ENCODE measurements around the gene RAB14.
A peak's percentile ranks its signal among the peaks of the same experiment; 100 is the strongest.

RAB14 gene

DNA sequence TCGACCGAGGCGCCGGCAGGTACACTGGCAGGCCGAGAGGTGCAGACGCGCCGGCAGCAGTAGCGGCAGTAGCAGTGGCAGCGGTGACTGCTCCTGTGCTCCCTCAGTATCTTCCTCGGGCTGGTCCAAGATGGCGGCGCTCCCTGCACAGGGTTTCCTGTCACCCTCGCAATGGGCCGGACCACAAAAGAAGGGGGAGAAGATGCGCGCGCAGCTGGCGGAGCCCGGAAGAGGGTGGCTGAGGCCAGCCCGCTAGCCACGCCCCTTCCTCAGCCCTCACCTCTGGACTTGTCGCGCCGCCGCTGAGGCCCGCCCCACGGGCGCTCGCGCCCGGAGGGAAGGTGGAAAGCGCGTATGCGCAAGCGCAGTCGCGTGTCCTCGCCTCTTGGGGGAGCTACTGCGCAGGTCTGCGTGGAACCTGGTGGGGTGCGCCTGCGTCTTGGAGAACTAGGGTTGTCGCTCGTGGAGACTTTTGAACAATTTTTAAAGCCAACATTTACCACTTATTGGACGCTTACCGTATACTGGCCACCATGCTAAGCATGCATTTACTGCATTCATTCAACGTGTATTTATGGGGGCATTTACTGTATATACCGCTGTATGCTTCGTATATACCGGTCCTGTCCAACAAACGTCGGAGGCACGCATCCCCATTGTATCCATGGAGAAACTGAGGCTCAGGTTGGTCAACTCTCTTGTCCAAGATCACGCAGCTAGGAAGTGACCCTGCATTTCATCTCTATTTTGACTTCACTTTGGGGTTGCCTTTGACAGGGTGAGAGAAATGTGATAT lies at the start of gene RAB14:
Gene RAB14 (minus strand): TSS at position 132 of the 796 bp plus-strand sequence. CDS start 8,457 bp downstream, outside the sequence.
- peak; percentile 96 to 100 (median 99) for DNase-seq

DNA sequence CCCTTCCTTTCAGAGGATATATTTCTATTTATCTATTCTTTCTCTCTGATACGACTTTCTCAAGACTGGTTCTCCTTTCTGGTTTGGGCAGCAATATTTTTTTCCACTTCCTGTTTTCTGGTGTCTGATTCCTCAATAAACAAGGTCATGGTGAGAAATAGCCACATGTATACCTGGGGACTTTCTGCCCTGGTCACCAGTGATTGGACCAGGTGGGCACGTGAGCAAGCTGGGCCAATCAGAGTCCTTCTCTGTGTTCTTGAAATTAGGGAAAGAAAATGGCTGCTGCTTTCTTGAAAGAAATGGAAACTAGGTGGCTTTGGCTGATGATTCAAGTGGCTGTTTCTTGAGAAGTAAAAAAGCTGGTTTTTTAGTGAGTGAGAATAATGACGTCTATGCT lies 47.9 kb upstream of the RAB14 start:
- DNase-seq = no peak

DNA sequence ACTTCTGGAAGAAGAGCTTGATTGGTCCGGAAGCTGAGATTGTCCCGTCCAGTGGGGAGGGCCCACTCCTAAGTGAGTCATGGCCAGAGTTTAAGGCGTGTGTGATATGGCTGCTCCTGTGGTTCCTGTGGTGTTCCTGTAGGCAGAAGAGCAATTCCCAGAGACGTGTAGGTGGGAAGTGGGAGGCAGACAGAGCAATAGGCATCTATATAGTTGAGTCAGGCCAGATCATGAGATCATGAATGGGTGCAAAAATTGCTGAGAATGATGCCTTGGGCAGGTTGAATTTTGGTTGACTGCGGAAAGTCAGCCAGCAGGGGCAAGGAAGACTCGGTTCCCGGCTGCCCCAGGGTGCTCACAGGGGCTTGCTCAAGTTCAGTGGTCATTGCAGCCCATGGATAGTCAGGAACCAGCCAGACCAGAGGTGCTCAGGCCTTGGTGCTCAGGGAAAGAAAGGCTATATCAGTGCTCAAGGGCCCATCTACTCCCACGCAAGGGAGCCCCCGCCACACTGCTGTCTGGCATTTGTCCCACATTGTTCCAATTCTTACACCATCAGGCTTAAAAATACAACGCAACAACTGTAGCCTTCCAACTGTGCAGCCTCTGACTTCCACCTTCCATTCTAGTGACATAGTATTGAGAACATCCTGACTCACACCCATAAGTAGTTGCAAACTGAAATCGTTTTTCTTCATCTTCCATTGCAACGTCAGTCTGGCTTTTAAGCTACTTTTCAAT lies 45.3 kb upstream of the RAB14 start:
- DNase-seq = no peak

DNA sequence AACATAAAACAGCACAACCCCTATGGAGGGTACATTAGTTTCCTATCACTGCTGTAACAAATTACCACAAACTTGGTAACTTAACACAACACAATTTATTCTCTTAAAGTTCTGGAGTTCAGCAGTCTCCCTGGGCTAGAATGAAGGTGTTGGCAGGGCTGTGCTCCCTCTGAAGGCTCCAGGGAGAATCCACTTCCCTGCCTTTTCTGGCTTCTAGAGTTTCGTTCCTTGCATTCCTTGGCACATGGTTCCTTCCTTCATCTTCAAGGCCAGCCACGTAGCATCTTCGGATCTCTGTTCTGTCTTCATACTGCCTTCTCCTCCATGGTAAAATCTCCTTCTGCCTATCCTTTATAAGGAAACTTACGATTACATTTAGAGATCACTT lies 41.3 kb upstream of the RAB14 start:
- no peak for DNase-seq

DNA sequence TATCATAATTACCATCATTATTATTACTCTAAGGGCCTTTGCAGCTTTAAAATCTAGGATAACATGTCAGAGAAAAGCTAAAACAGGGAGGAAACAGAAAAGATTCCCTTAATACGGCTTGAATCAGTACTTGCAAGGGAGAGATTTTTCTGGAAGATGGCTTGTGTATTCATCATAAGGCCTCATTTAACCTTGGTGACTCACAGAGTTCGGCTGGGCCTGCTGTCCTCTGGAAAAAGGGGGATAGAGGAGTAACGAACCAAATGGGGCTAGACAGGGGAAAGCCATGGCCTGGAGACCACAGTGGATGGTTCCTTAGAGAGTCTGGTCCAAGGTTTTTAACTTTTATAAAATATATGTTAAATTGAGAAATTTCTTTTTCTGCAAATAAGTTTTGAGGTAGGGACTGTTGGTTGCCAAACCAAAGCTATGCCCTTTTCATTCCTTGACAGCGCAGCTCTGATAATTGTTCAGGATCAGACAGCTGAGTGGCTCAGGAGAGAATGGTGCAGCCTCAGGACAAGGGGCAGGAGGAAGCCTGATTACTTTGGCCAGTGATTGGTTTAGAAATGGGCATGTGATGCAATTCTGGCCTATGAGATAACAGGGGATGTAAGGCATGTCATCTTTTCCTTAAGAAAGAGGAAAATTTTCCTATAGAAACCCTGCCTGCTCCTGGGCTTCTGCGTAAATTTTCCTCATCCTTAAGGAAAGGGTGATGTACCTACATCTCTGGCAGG lies 40.7 kb upstream of the RAB14 start:
- no peak for DNase-seq

DNA sequence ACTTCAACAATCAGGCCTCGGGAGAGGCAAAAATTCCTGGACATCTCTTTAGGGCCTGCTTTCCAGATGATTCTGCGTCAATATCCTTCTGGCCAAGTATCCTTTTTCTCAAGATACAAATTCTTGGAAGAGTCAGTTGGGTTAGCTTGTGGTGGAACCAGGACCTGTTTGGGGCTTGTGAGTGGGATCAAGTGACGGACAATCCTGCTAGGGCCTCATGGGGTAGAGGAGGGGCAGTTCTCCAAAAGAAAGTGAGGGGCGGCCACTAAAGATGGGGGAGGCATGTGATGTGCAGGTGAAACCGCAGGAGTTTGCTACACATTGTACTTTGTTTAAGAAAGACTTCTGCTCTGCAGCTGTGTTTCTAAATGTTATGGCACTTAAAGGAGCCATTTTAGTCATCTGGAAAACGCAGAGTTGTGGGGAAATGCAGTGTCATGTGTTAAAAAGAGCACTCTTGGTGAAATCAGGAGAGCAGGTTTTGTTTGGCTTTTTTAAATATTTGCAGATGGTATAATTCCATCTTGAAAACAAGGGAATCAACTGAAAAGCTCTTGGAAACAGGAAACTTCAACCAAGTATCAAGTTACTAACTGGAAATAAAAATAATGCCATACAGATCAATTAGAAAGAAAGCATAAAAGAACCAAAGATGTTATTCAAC lies 38.9 kb upstream of the RAB14 start:
- no peak for DNase-seq

DNA sequence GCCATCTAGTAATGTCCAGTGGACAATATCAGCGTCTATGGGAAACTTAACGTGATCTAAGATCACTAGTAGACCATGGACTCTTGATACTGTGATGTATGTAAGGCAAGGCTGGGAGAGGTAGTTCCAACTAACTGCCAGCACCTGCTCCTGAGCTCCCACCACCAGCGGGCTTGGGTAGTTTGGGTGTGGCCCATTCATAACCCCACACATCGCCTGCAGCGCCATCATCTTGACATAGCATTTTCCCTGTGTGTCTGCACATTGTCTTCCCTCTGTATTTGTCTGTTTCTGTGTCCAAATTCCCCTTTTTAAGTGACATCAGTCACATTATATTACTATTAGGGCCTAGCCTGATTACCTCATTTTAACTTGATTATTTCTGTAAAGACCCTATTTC lies 38.2 kb upstream of the RAB14 start:
- DNase-seq = no peak

DNA sequence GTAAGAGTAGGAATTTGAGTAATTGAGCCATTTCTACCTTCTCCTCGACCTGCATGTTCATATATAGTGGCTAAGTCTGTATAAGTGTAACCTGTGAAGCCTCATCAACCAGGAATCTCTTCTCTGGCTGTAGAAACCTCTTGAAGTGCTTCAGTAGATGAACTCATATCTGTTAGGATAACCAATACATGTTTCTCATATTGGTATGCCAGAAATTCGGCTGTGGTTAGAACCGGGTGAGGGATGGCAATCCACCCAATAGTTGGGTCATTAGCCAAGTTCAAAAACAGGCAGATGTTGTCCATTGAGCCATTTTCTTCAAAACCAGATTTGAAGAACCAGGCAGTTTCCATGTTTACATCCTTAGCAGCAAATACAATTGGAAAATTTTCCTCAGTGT lies 37.4 kb upstream of the RAB14 start:
- DNase-seq = no peak

DNA sequence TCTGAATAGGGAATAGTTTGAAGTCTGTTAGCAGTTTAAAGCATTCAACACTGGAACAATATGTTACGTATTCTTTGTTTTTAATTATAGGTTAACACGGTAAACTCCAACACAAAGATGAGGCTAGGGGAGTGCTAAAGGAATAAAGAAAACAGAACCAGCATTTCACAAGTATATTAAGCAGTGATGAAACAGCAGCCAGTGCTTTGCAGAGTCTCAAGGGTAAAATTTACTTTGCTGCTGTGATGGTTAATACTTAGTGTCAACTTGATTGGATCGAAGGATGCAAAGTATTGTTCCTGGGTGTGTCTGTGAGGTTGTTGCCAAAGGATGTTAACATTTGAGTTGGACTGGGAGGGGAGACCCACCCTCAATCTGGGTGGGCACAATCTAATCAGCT lies 36.2 kb upstream of the RAB14 start:
- no peak for DNase-seq

DNA sequence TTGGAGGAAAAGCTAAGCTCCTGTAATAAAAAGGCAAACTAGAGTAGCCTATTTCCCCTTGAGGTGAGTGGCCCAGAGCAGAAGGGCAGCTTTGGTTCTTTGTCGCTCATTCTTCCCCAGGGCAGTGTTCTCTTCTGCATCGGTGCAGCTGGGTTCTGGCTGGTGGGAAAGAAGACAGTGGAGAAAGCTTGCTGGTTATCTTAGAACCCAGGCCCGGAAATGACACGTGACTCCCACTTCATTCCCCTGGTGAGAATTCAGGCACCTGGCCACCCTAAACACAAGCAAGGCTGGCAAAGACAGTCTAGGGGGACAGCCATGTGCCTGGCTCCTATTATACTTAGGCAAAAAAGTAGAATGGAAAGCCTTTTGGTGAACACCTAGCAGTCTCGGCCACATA lies 33.8 kb upstream of the RAB14 start:
- no peak for DNase-seq

DNA sequence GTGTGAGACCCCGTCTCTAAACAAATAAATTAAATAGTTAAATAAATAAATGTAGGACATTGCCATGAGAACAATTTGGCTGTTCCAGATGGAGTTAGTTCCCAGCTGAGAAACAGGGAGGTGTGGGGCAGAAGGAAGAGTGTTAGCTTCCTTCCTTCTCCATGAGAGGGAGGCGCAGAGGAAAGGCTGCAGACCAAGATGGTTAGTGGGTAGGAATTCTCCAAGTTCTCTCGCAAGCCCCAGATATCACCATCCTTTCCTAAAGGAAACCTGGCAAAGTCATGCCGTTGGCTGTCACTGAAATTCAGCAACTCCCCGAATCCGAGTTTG lies 33.1 kb upstream of the RAB14 start:
- no peak for DNase-seq

DNA sequence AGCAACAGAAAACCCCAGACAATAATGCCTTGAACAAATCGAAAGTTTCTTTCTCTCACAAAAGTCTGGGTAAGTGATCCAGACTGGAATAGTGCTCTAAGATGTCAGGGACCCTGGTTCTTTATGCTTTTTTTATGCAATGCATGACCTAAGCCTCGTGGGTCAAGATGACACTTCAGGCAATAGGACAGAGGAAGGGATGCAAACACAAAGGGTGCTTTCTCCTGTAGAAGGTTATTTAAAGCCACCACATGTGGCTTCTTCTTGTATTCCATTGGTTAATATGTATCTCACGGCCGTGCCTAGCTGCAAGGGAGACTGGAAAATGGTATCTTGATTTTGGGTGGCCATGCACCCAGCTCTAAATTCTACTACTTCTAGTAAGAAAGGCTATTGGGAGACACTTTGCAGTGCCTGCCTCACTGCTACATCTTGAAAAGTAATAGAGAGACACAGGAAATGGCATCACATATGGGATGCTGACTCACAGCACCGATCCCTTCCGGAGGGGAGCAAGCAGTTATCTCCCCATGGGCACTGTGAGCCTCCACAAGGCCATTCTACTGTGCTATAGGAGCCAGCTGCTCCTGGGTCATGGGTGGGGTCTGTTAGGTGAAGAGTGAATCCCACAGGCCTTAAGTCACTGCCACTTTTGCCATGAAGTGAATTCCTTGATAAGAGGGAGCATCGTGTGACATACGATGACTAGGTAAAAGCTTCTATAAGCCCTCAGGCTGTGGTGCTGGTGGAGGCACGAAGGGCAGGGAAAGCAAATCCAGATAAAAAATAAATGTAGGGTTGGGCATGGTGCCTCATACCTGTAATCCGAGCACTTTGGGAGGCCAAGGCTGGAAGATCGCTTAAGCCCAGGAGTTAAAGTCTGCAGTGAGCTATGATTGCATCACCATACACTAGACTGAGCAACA lies 32.5 kb upstream of the RAB14 start:
- DNase-seq = no peak

DNA sequence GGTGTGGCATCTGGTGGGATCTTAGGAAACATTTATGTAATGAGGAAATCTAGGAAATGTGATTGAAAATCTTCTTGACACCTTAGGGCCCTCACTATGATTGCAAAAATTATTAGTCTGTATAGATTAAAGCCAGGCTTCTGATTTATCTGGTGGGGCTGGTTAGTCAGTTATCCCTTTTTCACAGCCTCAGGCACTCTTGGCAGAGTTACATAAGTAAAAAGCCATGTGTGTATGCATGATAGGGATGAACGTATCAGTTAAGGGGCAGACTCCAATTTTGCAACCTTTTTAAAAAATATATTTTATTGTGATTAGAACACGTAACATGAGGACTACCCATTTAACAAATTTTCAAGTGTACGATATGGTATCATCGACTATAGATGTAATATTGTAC lies 30.6 kb upstream of the RAB14 start:
- no peak for DNase-seq

DNA sequence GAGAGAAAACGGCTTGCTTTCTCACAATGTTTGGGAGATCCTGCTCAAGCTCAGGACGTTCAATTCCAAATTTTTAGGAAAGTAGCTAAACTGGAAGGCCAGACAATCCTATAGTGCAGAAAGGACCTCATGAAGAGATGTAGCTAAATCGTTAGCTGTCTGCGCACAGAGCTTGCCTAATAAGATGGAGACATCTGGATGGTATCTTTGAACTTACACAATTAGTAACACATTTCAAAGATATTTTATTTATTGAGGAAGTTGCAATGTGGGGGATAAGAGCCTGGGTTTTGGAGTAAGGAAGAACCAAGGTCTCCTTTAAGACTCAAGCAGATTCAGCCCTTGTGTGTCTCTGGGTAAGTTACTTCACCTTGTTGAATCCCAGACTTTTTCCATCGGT lies 28.6 kb upstream of the RAB14 start:
- no peak for DNase-seq

DNA sequence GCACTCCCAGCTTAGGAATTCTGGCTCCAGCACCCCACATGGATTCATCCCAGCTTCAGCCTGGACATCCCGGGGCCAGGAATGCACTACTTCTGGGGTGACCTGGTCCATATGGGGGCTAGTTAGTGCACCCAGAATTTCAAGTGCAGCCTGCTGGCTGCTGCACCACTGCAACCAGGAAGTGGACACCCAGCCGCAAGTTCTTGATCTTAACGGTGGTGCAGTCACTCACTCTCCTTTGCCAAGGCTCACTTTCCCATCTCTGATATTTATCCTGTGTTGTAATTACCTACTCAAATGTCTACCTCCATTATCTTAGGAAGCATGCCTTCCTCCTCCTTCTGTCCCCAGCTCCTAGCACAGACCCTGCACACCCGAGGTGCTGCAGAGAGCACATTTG lies 26.2 kb upstream of the RAB14 start:
- DNase-seq = no peak

DNA sequence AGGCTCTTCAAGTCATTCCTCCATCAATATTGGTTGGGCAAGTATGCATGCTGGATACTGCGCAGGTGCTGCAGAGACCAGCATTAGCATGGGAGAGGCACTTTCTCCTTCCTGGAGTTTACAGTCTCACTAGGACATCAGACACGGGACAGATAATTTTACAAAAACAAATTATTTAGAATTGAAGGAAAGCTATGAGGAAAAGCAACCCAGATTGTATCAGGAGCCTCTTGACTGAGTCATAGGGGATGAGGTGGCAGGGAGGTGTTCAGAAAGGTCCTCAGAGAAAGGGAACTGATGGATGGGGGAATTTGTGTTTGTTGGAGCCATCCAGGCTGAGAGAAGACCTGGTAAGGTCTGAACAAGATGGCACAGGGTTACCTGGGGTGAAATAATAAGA lies 24.5 kb upstream of the RAB14 start:
- DNase-seq = no peak

DNA sequence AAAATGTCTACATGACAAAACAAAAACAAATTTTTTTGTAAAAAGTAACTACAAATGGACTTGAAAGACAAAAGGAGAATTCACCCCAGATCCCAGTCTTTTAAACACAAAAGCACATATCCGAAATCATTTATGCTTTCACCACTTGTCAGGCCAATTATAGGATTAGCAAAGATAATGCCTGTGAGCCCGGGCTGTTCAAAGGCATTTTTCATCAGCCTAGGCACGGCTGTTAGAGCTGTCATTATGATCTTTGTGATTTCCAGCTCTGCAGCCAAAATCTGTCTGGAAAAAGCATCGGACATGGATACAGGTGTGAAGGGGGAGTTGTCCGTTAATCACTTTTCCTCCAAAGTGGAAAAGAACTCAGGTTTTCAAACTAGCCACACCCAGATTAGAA lies 23.6 kb upstream of the RAB14 start:
- DNase-seq = no peak

DNA sequence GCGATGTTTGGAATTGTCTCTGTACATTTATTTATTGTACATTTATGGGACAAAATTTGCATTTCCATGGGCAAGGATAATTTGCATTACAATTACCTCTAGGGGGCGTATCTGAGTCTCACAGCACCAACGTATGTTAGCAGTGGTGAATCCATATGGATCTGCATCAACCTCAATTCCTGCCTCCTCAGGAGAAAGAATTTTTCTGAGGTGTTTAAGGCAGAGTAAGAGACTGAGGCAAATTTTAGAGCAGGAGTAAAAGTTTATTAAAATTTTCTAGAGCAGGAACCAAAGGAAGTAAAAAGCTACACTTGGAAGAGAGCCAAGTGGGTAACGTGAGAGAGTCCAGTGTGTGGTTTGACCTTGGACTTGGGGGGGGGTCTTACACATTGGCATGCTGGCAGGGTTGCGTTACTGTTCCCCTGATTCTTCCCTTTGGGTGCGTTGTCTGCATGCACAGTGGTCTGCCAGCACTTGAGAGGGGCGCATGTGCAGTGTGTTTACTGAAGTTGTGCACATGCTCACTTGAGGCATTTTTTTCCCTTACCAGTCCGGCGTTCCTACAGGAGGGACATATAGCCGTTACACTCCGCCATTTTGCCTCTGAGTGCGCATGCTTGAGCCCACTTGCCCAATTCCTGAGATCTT lies 21.0 kb upstream of the RAB14 start:
- peak in 1 of 14 donors; percentile 23 for DNase-seq

DNA sequence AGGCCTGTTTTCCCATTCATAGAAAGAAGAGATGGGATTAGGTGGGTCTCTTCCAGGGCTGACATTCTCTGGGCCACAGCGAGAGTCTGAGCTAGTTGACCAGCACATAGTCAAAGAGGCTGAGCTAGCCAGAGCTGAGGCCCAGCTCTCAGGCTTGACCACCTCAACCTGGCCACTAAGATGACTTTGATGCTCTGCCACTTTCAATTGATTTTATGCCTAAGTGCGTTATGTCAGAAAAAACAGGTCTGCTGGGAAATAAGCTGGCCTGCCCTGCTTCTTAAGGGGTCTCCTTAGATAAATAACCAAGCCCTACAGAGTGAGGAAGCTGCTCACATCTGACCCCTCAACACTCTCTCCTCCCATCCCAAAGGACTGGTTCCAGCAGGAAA lies 20.0 kb upstream of the RAB14 start:
- no peak for DNase-seq

DNA sequence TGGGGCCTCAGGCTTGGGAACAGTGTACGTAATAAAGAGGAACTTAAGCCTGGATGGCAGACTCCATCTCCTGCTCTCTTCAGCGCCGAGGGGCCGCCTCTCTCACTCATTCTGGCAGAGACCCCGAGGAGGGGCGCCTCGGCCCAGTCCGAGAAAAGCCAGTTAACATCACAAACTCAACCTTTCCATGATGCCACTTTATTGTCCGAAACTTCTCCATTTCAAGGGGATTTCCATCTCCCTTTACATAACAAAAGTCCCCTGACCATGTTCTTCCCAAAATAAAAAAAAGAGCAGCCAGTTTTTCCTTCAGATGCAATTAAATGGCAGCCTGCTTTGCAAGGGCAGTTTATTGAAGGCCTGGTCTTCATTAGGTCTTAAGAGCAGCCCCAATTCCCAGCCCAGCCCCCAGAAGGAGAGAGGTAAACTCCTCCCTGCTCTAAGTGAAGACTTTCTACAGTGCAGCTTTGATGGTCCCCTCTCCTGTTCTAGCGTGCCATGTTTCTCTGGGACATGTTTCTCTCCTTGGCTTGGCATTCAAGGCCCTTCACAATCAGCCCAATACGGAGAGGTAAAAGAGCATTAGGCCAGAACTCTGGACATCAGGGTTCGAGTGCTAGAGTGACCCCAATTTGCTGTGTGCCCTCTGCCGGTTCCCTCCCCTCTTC lies 19.5 kb upstream of the RAB14 start:
- peak in 1 of 14 donors; percentile 3 for DNase-seq

DNA sequence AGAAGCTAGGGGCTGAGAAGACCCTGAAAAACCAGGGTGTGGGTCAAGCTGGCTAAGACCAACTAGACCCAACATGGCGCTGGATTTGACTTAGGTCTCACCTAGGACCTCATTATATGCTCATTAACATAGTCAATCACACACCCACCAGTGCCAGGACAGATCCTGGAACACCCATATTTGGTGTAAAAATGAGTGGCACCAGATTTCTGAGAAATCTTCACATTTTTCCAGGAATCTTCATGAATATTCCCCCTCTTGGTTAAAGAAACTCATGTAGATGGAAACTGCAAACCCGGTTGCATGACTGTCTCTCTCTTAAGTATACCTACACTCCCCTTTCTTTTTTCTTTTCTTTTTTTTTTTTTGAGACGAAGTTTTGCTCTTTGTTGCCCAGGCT lies 17.9 kb upstream of the RAB14 start:
- DNase-seq = no peak
